HEK293 (cell line): ENCODE results near the gene IST1.
A peak's percentile ranks its signal among the peaks of the same experiment; 100 is the strongest.

ENCODE experiments used
- CTCF ChIA-PET: fragments of 350-600 bp; formaldehyde crosslinking; extraction: SDS; loops from one replicate; lab custom pipeline; 2021; ENCODE audit warnings: antibody characterized with exemption; lab: Yijun Ruan, JAX
- POLR2A ChIA-PET: fragments of 300-600 bp; formaldehyde crosslinking; extraction: SDS; loops from one replicate; lab custom pipeline; 2020; ENCODE audit warnings: antibody characterized with exemption, inconsistent platforms; lab: Yijun Ruan, JAX
- H3K27ac ChIP-seq: fragments of 200-500 bp; sonication (Bioruptor generic); 2 replicates; pipeline ENCODE4 v1.5.1; 2014; ENCODE audit warnings: low read depth, low read length, control low read depth, inconsistent platforms; ENCODE audit errors: extremely low read depth
- H3K36me3 ChIP-seq, 2 experiments: fragments of 200-500 bp in 1 of 2; sonication (Bioruptor generic) in 1 of 2; 1 replicate in 1 of 2; 2 replicates in 1 of 2; pipeline ENCODE4 v1.5.1; 2014 to 2017; ENCODE audit warnings: inconsistent platforms in 2 of 2, low read length in 2 of 2; ENCODE audit not compliant: control insufficient read depth in 2 of 2, insufficient read depth in 1 of 2
- H3K4me1 ChIP-seq: fragments of 200-500 bp; sonication (Bioruptor generic); 2 replicates; pipeline ENCODE4 v1.5.1; 2014; ENCODE audit warnings: mild to moderate bottlenecking, low read length, inconsistent platforms; ENCODE audit not compliant: control insufficient read depth, insufficient read depth
- H3K4me3 ChIP-seq: 2 replicates; pipeline ENCODE4 v1.5.1; 2011; ENCODE audit warnings: low read depth, mild to moderate bottlenecking, control low read depth, low read length, moderate library complexity
- H3K9me3 ChIP-seq: fragments of 200-500 bp; sonication (Bioruptor generic); 2 replicates; pipeline ENCODE4 v1.5.1; 2014; ENCODE audit warnings: low read depth, low read length, inconsistent platforms; ENCODE audit not compliant: control insufficient read depth, insufficient read depth
- BCL11B ChIP-seq: fragments of 450-650 bp; formaldehyde crosslinking; IDR thresholded peaks from 2 replicates; pipeline ENCODE4 v1.5.1; 2016; ENCODE audit warnings: low read depth, missing biosample characterization, missing genetic modification characterization
- KLF1 ChIP-seq: fragments of 450-650 bp; formaldehyde crosslinking; IDR thresholded peaks from 2 replicates; pipeline ENCODE4 v1.5.1; 2016; ENCODE audit warnings: missing biosample characterization, missing genetic modification characterization
- PRDM1 ChIP-seq: fragments of 450-650 bp; formaldehyde crosslinking; IDR thresholded peaks from 2 replicates; pipeline ENCODE4; 2016; ENCODE audit warnings: missing biosample characterization, missing genetic modification characterization
- SALL2 ChIP-seq: fragments of 450-650 bp; formaldehyde crosslinking; IDR thresholded peaks from 2 replicates; pipeline ENCODE4 v1.5.0; 2017; ENCODE audit warnings: missing biosample characterization, mild to moderate bottlenecking, missing genetic modification characterization, borderline replicate concordance
- SP7 ChIP-seq: fragments of 450-650 bp; formaldehyde crosslinking; IDR thresholded peaks from 2 replicates; pipeline ENCODE4 v1.5.1; 2016; ENCODE audit warnings: missing biosample characterization, missing genetic modification characterization
- ZBTB1 ChIP-seq: fragments of 450-650 bp; formaldehyde crosslinking; IDR thresholded peaks from 2 replicates; pipeline ENCODE4 v1.5.1; 2016; ENCODE audit warnings: missing biosample characterization, missing genetic modification characterization
- ZBTB17 ChIP-seq: fragments of 450-650 bp; formaldehyde crosslinking; IDR thresholded peaks from 2 replicates; pipeline ENCODE4 v1.5.1; 2016; ENCODE audit warnings: missing biosample characterization, missing genetic modification characterization
- ZEB2 ChIP-seq: fragments of 450-650 bp; formaldehyde crosslinking; IDR thresholded peaks from 2 replicates; pipeline ENCODE4 v1.5.1; 2016; ENCODE audit warnings: missing biosample characterization, missing genetic modification characterization
- ZFP3 ChIP-seq: fragments of 450-650 bp; formaldehyde crosslinking; IDR thresholded peaks from 2 replicates; pipeline ENCODE4 v1.5.1; 2016; ENCODE audit warnings: low read depth, missing biosample characterization, missing genetic modification characterization
- ZNF146 ChIP-seq: fragments of 450-650 bp; formaldehyde crosslinking; IDR thresholded peaks from 2 replicates; pipeline ENCODE4 v1.5.1; 2016; ENCODE audit warnings: missing biosample characterization, missing genetic modification characterization
- ZNF175 ChIP-seq: fragments of 450-650 bp; formaldehyde crosslinking; IDR thresholded peaks from 2 replicates; pipeline ENCODE4 v1.5.1; 2016; ENCODE audit warnings: missing biosample characterization, missing genetic modification characterization
- ZNF214 ChIP-seq: fragments of 450-650 bp; formaldehyde crosslinking; IDR thresholded peaks from 2 replicates; pipeline ENCODE4 v1.5.1; 2017; ENCODE audit warnings: missing biosample characterization, mild to moderate bottlenecking, missing genetic modification characterization, borderline replicate concordance
- ZNF221 ChIP-seq: fragments of 450-650 bp; formaldehyde crosslinking; IDR thresholded peaks from 2 replicates; pipeline ENCODE4 v1.5.1; 2017; ENCODE audit warnings: missing biosample characterization, missing genetic modification characterization, borderline replicate concordance
- ZNF404 ChIP-seq: fragments of 450-650 bp; formaldehyde crosslinking; IDR thresholded peaks from 2 replicates; pipeline ENCODE4 v1.5.1; 2017; ENCODE audit warnings: missing biosample characterization, missing genetic modification characterization
- ZNF600 ChIP-seq: fragments of 450-650 bp; formaldehyde crosslinking; IDR thresholded peaks from 2 replicates; pipeline ENCODE4 v1.5.1; 2016; ENCODE audit warnings: missing biosample characterization, missing genetic modification characterization
- ZNF654 ChIP-seq: fragments of 450-650 bp; formaldehyde crosslinking; IDR thresholded peaks from 2 replicates; pipeline ENCODE4 v1.5.1; 2016; ENCODE audit warnings: low read depth, missing biosample characterization, missing genetic modification characterization
- ZNF701 ChIP-seq: fragments of 450-650 bp; formaldehyde crosslinking; IDR thresholded peaks from 2 replicates; pipeline ENCODE4 v1.5.1; 2016; ENCODE audit warnings: missing biosample characterization, missing genetic modification characterization
- ZSCAN16 ChIP-seq: fragments of 450-650 bp; formaldehyde crosslinking; IDR thresholded peaks from 2 replicates; pipeline ENCODE4 v1.5.1; 2016; ENCODE audit warnings: missing biosample characterization, missing genetic modification characterization
- TF ChIP-seq, protein P1 (sequence below): sonication (generic); formaldehyde crosslinking; IDR thresholded peaks from 2 replicates; pipeline ENCODE4 v1.8.1; 2022; ENCODE audit warnings: mild to moderate bottlenecking, moderate library complexity, missing genetic modification reagents
- TF ChIP-seq, protein P2 (sequence below): fragments of 450-650 bp; formaldehyde crosslinking; IDR thresholded peaks from 2 replicates; pipeline ENCODE4 v1.5.1; 2016; ENCODE audit warnings: missing biosample characterization, missing genetic modification characterization
- TF ChIP-seq, protein P3 (sequence below): fragments of 450-650 bp; formaldehyde crosslinking; IDR thresholded peaks from 2 replicates; pipeline ENCODE4 v1.5.1; 2016; ENCODE audit warnings: missing biosample characterization, missing genetic modification characterization
- TF ChIP-seq, protein P4 (sequence below): fragments of 450-650 bp; formaldehyde crosslinking; IDR thresholded peaks from 2 replicates; pipeline ENCODE4 v1.5.1; 2016; ENCODE audit warnings: missing biosample characterization, missing genetic modification characterization

The IST1 gene

DNA sequence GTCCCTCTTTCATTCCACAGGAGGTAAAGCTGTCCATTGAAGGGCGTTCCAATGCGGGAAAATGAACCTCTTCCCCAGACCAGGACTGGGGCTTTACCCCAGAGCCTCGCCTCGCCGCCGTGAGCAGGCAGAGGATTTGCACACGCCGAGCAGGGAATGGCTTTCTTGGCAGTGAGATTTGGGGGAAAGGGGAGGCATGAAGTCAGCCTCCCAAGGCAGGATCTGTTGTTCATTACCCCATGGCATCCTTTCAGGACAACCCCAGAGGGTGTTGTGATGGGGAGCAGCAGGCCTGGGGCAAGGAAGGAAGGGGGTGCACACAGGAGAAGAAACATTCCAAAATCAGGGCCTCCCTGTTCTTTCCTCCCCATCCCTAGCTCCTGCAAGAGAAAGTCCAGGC lies 43.6 kb upstream of the IST1 start:
- TF ChIP-seq ZBTB17 (tag by site-specific recombination) (no peak), ZNF146 (tag by site-specific recombination) (no peak), PRDM1 (tag by site-specific recombination) (0 out of 2 replicates have a peak, but pooled peaks have one; percentile 26), ZNF701 (tag by site-specific recombination) (no peak)
- CTCF ChIA-PET: no interaction called here
- H3K4me1 ChIP-seq: peaks cover 8% of the 10 kb centered on the region; the same call in 1 of the 2 replicates
- H3K36me3 ChIP-seq: peaks cover 10 to 79% of the 10 kb centered on the region in 2 experiments; a peak in 2 of 3 replicates
- POLR2A ChIA-PET: interaction anchor here (1.3 kb wide), 1 partner anchor 43 kb away, joined by 4 read pairs; the partner anchor contains the start of gene AP1G1
- H3K27ac ChIP-seq: no peak overlapping the region
- H3K4me3 ChIP-seq: no peak overlapping the region
- H3K9me3 ChIP-seq: no peaks in the 10 kb centered on the region

DNA sequence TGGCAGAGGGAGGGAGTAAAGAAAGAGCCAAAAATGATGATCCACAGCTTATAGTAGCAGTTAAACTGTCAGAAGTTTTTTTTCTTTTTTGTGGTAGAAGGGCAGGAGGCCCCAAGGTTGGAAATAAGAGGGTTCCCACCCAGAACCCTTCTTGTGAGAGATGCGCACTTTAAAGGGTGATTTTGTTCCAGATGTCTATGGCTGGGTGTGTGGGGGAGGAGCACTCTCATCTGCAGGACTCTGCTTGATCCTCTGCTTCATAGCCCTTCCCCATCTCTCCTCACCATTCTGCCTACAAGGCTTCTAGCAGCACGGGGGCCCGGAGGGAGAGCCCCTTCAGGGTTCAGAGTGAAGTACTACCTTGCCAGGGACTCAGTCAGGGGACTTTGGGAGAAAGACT lies 43.2 kb upstream of the IST1 start:
- ChIA-PET POLR2A (interaction anchor here (1.3 kb wide), 1 partner anchor 43 kb away, joined by 4 read pairs; the partner anchor contains the start of gene AP1G1), CTCF (no interaction called here)
- no peaks in the 10 kb centered on the region for H3K9me3 ChIP-seq
- H3K27ac ChIP-seq: no peak overlapping the region
- no peak for TF ChIP-seq ZFP3
- TF ChIP-seq, protein P1, sequence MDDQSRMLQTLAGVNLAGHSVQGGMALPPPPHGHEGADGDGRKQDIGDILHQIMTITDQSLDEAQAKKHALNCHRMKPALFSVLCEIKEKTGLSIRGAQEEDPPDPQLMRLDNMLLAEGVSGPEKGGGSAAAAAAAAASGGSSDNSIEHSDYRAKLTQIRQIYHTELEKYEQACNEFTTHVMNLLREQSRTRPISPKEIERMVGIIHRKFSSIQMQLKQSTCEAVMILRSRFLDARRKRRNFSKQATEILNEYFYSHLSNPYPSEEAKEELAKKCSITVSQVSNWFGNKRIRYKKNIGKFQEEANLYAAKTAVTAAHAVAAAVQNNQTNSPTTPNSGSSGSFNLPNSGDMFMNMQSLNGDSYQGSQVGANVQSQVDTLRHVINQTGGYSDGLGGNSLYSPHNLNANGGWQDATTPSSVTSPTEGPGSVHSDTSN: no peak
- TF ChIP-seq SP7 (tag by site-specific recombination): no peak
- TF ChIP-seq SALL2 (tag by site-specific recombination): no peak
- TF ChIP-seq ZNF175 (tag by site-specific recombination): no peak
- TF ChIP-seq ZEB2 (tag by site-specific recombination): no peak
- no peak for TF ChIP-seq KLF1 (tag by site-specific recombination)
- TF ChIP-seq, protein P2, sequence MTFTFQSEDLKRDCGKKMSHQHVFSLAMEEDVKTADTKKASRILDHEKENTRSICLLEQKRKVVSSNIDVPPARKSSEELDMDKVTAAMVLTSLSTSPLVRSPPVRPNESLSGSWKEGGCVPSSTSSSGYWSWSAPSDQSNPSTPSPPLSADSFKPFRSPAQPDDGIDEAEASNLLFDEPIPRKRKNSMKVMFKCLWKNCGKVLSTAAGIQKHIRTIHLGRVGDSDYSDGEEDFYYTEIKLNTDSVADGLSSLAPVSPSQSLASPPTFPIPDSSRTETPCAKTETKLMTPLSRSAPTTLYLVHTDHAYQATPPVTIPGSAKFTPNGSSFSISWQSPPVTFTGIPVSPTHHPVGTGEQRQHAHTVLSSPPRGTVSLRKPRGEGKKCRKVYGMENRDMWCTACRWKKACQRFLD: no peak
- TF ChIP-seq ZNF404: no peak
- no peak for TF ChIP-seq ZNF654 (tag by site-specific recombination)
- TF ChIP-seq ZNF221 (tag by site-specific recombination): no peak
- no peak for TF ChIP-seq ZBTB1 (tag by site-specific recombination)
- TF ChIP-seq, protein P3, sequence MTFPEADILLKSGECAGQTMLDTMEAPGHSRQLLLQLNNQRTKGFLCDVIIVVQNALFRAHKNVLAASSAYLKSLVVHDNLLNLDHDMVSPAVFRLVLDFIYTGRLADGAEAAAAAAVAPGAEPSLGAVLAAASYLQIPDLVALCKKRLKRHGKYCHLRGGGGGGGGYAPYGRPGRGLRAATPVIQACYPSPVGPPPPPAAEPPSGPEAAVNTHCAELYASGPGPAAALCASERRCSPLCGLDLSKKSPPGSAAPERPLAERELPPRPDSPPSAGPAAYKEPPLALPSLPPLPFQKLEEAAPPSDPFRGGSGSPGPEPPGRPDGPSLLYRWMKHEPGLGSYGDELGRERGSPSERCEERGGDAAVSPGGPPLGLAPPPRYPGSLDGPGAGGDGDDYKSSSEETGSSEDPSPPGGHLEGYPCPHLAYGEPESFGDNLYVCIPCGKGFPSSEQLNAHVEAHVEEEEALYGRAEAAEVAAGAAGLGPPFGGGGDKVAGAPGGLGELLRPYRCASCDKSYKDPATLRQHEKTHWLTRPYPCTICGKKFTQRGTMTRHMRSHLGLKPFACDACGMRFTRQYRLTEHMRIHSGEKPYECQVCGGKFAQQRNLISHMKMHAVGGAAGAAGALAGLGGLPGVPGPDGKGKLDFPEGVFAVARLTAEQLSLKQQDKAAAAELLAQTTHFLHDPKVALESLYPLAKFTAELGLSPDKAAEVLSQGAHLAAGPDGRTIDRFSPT (tag by site-specific recombination): no peak
- no peak for TF ChIP-seq ZSCAN16
- no peak for TF ChIP-seq ZNF214
- TF ChIP-seq ZNF600 (tag by site-specific recombination): no peak
- no peak for TF ChIP-seq BCL11B (tag by site-specific recombination)
- TF ChIP-seq, protein P4, sequence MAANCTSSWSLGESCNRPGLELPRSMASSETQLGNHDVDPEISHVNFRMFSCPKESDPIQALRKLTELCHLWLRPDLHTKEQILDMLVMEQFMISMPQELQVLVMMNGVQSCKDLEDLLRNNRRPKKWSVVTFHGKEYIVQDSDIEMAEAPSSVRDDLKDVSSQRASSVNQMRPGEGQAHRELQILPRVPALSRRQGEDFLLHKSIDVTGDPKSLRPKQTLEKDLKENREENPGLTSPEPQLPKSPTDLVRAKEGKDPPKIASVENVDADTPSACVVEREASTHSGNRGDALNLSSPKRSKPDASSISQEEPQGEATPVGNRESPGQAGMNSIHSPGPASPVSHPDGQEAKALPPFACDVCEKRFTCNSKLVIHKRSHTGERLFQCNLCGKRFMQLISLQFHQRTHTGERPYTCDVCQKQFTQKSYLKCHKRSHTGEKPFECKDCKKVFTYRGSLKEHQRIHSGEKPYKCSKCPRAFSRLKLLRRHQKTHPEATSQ: no peak
- peaks cover 10 to 79% of the 10 kb centered on the region in 2 experiments; a peak in 2 of 3 replicates for H3K36me3 ChIP-seq
- no peak overlapping the region for H3K4me3 ChIP-seq
- H3K4me1 ChIP-seq: peaks cover 4% of the 10 kb centered on the region; the same call in 1 of the 2 replicates
